ENCODE data around the gene DMXL1.

- no peak for TF ChIP-seq CTCF (IDR thresholded peaks at IDR 0.05)
- TF ChIP-seq POLR2AphosphoS5 (IDR thresholded peaks at IDR 0.05) = no peak
These were observed 121.1 kb downstream of the DMXL1 start for GRCh38 chr5:119191944-119192343.

Data from breast epithelium (tissue), 3 donors.